Vagina (tissue), 2 donors: ENCODE results near the gene PLAAT3. TPM values are rescaled to one million over a fixed set of nuclear protein-coding genes. Genes with fewer than 3 reads are reported as not detected.

ENCODE experiments used
- DNase-seq, 2 donors: peaks; one replicate each; pipeline ENCODE4 v3.0.0-alpha.2; 2017; ENCODE audit errors: extremely low spot score in 2 of 2
- H3K27ac ChIP-seq: fragments of 200-600 bp; sonication (generic); one replicate; pipeline ENCODE4 v1.5.1; 2019
- H3K27me3 ChIP-seq: fragments of 200-600 bp; sonication (generic); one replicate; pipeline ENCODE4 v1.5.1; 2019
- H3K36me3 ChIP-seq, 2 donors: fragments of 200-600 bp; sonication (generic); one replicate each; pipeline ENCODE4 v1.5.1; 2017 to 2019
- H3K4me1 ChIP-seq: fragments of 200-600 bp; sonication (generic); one replicate; pipeline ENCODE4 v1.5.1; 2019
- H3K4me3 ChIP-seq, 2 donors: fragments of 200-600 bp; sonication (generic); 1 replicate in 1 of 2; 2 replicates in 1 of 2; pipeline ENCODE4 v1.5.1; 2016 to 2019
- H3K9me3 ChIP-seq: fragments of 200-600 bp; sonication (generic); one replicate; pipeline ENCODE4 v1.5.1; 2019
- CTCF ChIP-seq, 3 experiments: fragments of 450-650 bp in 2 of 3; fragments of 200-600 bp in 1 of 3; sonication (generic) in 1 of 3; IDR thresholded peaks; one replicate each; pipeline ENCODE4 v1.5.1; 2017 to 2019; ENCODE audit warnings: antibody characterized with exemption in 3 of 3, mild to moderate bottlenecking in 2 of 3, moderate library complexity in 2 of 3
- POLR2A ChIP-seq, 2 donors: fragments of 450-650 bp; IDR thresholded peaks; one replicate each; pipeline ENCODE4 v1.6.1; 2017; ENCODE audit warnings: antibody characterized with exemption in 2 of 2, mild to moderate bottlenecking in 2 of 2, moderate library complexity in 2 of 2
- POLR2AphosphoS5 ChIP-seq, 2 donors: sonication (generic); formaldehyde crosslinking; IDR thresholded peaks; one replicate each; pipeline ENCODE4 v1.9.0; 2017; ENCODE audit warnings: antibody characterized with exemption in 2 of 2, mild to moderate bottlenecking in 2 of 2, low read depth in 1 of 2; ENCODE audit not compliant: insufficient read depth in 1 of 2
- intact Hi-C: fragments of 100-400 bp; cut with DNase I; formaldehyde crosslinking; loops from one replicate; pipeline ENCODE4 v1.15.1; 2023
- total RNA-seq: library from RNA; depleted of rRNA; stranded (reverse); fragments of >200 nt; gene quantifications from one replicate; pipeline ENCODE4 v1.2.3, GENCODE V29; 2016

The PLAAT3 gene
- total RNA-seq, 1 donor from 2014 or later = 17.2 TPM

- Histone ChIP-seq H3K36me3 (no peaks in the 10 kb centered on the region), H3K27ac (no peak overlapping the region), H3K27me3 (no peaks in the 10 kb centered on the region), H3K4me1 (no peaks in the 10 kb centered on the region), H3K4me3 (no peak overlapping the region), H3K9me3 (no peaks in the 10 kb centered on the region)
- DNase-seq = no peak
- intact Hi-C loops = no loop called here
- TF ChIP-seq POLR2A (IDR thresholded peaks at IDR 0.05) = no peak
- TF ChIP-seq POLR2AphosphoS5 (IDR thresholded peaks at IDR 0.05; ENCODE audit: insufficient read depth in 1 of 2, low read depth in 1 of 2) = no peak
- TF ChIP-seq CTCF (IDR thresholded peaks at IDR 0.05) = no peak
These were observed 14.8 kb downstream of the PLAAT3 start for GRCh38 chr11:63599211-63600122.

GRCh38 chr11:63598556-63598955 lies 15.7 kb downstream of the PLAAT3 start:
- DNase-seq = no peak
- H3K27ac ChIP-seq = no peak overlapping the region

GRCh38 chr11:63595296-63595695 lies 18.9 kb downstream of the PLAAT3 start:
- no peak overlapping the region for H3K27ac ChIP-seq
- H3K36me3 ChIP-seq = no peaks in the 10 kb centered on the region
- no peak overlapping the region for H3K4me3 ChIP-seq
- TF ChIP-seq POLR2AphosphoS5 (IDR thresholded peaks at IDR 0.05; ENCODE audit: insufficient read depth in 1 of 2, low read depth in 1 of 2) = no peak
- DNase-seq = no peak
- H3K4me1 ChIP-seq = no peaks in the 10 kb centered on the region
- no peaks in the 10 kb centered on the region for H3K9me3 ChIP-seq
- H3K27me3 ChIP-seq = no peaks in the 10 kb centered on the region
- intact Hi-C loops = no loop called here

More at GRCh38 chr11:63598556-63598955, 15.7 kb downstream of the PLAAT3 start:
- Histone ChIP-seq H3K4me3 (no peak overlapping the region), H3K36me3 (no peaks in the 10 kb centered on the region), H3K9me3 (no peaks in the 10 kb centered on the region), H3K4me1 (no peaks in the 10 kb centered on the region), H3K27me3 (no peaks in the 10 kb centered on the region)
- intact Hi-C loops = no loop called here
- TF ChIP-seq CTCF (IDR thresholded peaks at IDR 0.05) (no peak), POLR2AphosphoS5 (IDR thresholded peaks at IDR 0.05; ENCODE audit: insufficient read depth in 1 of 2, low read depth in 1 of 2) (no peak), POLR2A (IDR thresholded peaks at IDR 0.05) (no peak)

GRCh38 chr11:63592975-63593395 lies 21.2 kb downstream of the PLAAT3 start:
- H3K36me3 ChIP-seq = no peaks in the 10 kb centered on the region
- no peak for DNase-seq
- no peak overlapping the region for H3K4me3 ChIP-seq
- H3K27me3 ChIP-seq = no peaks in the 10 kb centered on the region
- H3K4me1 ChIP-seq = no peaks in the 10 kb centered on the region
- no peak overlapping the region for H3K27ac ChIP-seq
- H3K9me3 ChIP-seq = no peaks in the 10 kb centered on the region
- intact Hi-C loops = no loop called here
- TF ChIP-seq CTCF (IDR thresholded peaks at IDR 0.05) = no peak
- TF ChIP-seq POLR2A (IDR thresholded peaks at IDR 0.05) = no peak
- no peak for TF ChIP-seq POLR2AphosphoS5 (IDR thresholded peaks at IDR 0.05; ENCODE audit: insufficient read depth in 1 of 2, low read depth in 1 of 2)

- TF ChIP-seq CTCF (IDR thresholded peaks at IDR 0.05) = no peak
- no peak for TF ChIP-seq POLR2AphosphoS5 (IDR thresholded peaks at IDR 0.05; ENCODE audit: insufficient read depth in 1 of 2, low read depth in 1 of 2)
- TF ChIP-seq POLR2A (IDR thresholded peaks at IDR 0.05) = no peak
- H3K4me1 ChIP-seq = no peaks in the 10 kb centered on the region
- intact Hi-C loops = no loop called here
- no peak overlapping the region for H3K4me3 ChIP-seq
- H3K27ac ChIP-seq = no peak overlapping the region
- no peaks in the 10 kb centered on the region for H3K27me3 ChIP-seq
- H3K36me3 ChIP-seq = no peaks in the 10 kb centered on the region
- DNase-seq = no peak
- no peaks in the 10 kb centered on the region for H3K9me3 ChIP-seq
These were observed 24.0 kb downstream of the PLAAT3 start for GRCh38 chr11:63590024-63590788.
